Ishikawa (cell line): ENCODE measurements around the gene USP14.

Source experiments
- CEBPB ChIP-seq: IDR thresholded peaks from 2 replicates; pipeline ENCODE4 v1.6.1; 2012
- CREB1 ChIP-seq: IDR thresholded peaks from 2 replicates; pipeline ENCODE4 v1.6.1; 2012; ENCODE audit warnings: low read depth
- EP300 ChIP-seq: IDR thresholded peaks from 2 replicates; pipeline ENCODE4 v1.6.1; 2012; ENCODE audit warnings: borderline replicate concordance
- FOXM1 ChIP-seq: IDR thresholded peaks from 2 replicates; pipeline ENCODE4 v1.6.1; 2012; ENCODE audit warnings: low read depth, borderline replicate concordance
- NFIC ChIP-seq: IDR thresholded peaks from 2 replicates; pipeline ENCODE4 v1.6.1; 2012
- RAD21 ChIP-seq: IDR thresholded peaks from 2 replicates; pipeline ENCODE4 v1.6.1; 2012; ENCODE audit warnings: low read depth
- TAF1 ChIP-seq: IDR thresholded peaks from 2 replicates; pipeline ENCODE4 v1.6.1; 2012; ENCODE audit warnings: low read depth, mild to moderate bottlenecking
- TCF12 ChIP-seq: IDR thresholded peaks from 2 replicates; pipeline ENCODE4 v1.6.1; 2012; ENCODE audit warnings: low read depth
- TEAD4 ChIP-seq: IDR thresholded peaks from 2 replicates; pipeline ENCODE4 v1.6.1; 2012
- USF1 ChIP-seq: IDR thresholded peaks from 2 replicates; pipeline ENCODE4 v1.6.1; 2012
- YY1 ChIP-seq: IDR thresholded peaks from 2 replicates; pipeline ENCODE4 v1.6.1; 2012; ENCODE audit warnings: low read depth
- ZBTB7A ChIP-seq: IDR thresholded peaks from 2 replicates; pipeline ENCODE4 v1.6.1; 2012; ENCODE audit warnings: low read depth
- TF ChIP-seq, protein P1 (sequence below): IDR thresholded peaks from 2 replicates; pipeline ENCODE4 v1.6.1; 2012; ENCODE audit warnings: low read depth, mild to moderate bottlenecking
- TF ChIP-seq, protein P2 (sequence below): IDR thresholded peaks from 2 replicates; pipeline ENCODE4 v1.6.1; 2012

DNA sequence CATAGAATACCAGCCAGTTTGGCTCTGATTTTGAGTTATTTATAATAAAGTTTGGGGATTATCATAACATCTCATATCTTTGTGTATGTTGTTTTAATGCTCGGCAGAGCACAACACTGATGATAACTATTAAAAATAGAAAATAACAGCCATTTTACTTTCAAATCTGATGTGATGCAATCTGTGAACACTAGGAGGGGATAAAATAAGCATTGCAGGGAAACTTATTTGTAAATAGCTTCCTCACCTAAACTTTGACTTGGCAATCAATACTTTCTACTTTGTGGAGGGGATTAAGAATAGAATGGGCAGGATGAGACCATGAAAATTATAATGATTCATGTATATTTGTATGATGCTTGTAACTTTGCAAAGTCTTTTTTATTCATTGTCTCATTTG lies 54.4 kb downstream of the USP14 start:
- TF ChIP-seq EP300 (no peak), YY1 (no peak), RAD21 (no peak), TCF12 (no peak), ZBTB7A (no peak), TAF1 (no peak), CEBPB (no peak), NFIC (no peak), TEAD4 (no peak), FOXM1 (no peak), CREB1 (no peak), USF1 (no peak)
- TF ChIP-seq, protein P1, sequence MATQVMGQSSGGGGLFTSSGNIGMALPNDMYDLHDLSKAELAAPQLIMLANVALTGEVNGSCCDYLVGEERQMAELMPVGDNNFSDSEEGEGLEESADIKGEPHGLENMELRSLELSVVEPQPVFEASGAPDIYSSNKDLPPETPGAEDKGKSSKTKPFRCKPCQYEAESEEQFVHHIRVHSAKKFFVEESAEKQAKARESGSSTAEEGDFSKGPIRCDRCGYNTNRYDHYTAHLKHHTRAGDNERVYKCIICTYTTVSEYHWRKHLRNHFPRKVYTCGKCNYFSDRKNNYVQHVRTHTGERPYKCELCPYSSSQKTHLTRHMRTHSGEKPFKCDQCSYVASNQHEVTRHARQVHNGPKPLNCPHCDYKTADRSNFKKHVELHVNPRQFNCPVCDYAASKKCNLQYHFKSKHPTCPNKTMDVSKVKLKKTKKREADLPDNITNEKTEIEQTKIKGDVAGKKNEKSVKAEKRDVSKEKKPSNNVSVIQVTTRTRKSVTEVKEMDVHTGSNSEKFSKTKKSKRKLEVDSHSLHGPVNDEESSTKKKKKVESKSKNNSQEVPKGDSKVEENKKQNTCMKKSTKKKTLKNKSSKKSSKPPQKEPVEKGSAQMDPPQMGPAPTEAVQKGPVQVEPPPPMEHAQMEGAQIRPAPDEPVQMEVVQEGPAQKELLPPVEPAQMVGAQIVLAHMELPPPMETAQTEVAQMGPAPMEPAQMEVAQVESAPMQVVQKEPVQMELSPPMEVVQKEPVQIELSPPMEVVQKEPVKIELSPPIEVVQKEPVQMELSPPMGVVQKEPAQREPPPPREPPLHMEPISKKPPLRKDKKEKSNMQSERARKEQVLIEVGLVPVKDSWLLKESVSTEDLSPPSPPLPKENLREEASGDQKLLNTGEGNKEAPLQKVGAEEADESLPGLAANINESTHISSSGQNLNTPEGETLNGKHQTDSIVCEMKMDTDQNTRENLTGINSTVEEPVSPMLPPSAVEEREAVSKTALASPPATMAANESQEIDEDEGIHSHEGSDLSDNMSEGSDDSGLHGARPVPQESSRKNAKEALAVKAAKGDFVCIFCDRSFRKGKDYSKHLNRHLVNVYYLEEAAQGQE: no peak
- TF ChIP-seq, protein P2, sequence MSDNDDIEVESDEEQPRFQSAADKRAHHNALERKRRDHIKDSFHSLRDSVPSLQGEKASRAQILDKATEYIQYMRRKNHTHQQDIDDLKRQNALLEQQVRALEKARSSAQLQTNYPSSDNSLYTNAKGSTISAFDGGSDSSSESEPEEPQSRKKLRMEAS: no peak
